ENCODE data around the gene LIAS. TPM values are rescaled to one million over a fixed set of nuclear protein-coding genes. Genes with fewer than 3 reads are reported as not detected.
A peak's percentile ranks its signal among the peaks of the same experiment; 100 is the strongest.

The LIAS gene
- total and polyA plus RNA-seq, 2 of the 13 experiments (the other 11 are each of a cell fraction or from before 2014, with no cell fraction given), result 16.0 to 16.6 TPM

DNA sequence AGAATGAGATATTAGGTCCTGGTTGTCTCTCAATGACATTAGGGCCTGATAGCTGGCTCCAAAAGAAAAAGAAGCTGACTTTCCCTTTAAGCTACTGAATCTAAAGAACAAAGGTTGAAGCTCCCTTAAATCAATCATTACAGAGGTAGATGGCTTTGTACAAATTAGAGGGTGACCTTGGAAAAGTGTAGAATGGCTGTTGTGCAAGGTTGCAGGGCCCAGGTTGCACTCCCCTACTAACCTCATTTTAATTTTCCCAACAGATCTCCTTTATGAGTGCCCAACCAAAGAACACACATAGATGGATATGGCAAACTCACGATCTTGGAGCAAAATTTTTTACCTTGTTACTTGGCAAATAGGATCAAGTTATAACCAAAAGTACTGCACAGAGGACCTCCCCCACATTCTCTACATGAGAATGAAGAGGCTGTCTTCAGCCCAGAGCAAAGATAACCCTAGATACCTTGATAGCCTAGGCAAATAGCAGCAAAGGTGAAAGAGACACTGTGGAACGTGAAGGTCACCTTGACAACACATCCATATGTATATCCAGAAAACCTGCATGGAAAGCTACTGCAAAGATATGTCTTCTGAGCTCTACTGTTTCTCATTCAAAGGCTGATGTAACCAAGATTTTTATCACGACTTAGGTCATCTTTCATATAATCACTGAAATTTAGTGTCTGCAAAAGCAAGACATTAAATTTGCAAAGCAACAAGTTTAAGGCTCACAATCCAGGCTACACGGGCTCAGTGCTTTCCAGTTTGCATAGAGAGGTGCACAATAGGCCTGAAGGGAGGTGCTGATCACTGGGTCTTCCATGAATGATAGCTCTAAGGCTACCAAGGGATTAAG is 29.2 kb upstream of the LIAS start (continued):
- TF ChIP-seq, protein P1, sequence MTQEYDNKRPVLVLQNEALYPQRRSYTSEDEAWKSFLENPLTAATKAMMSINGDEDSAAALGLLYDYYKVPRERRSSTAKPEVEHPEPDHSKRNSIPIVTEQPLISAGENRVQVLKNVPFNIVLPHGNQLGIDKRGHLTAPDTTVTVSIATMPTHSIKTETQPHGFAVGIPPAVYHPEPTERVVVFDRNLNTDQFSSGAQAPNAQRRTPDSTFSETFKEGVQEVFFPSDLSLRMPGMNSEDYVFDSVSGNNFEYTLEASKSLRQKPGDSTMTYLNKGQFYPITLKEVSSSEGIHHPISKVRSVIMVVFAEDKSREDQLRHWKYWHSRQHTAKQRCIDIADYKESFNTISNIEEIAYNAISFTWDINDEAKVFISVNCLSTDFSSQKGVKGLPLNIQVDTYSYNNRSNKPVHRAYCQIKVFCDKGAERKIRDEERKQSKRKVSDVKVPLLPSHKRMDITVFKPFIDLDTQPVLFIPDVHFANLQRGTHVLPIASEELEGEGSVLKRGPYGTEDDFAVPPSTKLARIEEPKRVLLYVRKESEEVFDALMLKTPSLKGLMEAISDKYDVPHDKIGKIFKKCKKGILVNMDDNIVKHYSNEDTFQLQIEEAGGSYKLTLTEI (CRISPR knock-in tag; conservative IDR thresholded peaks at IDR 0.05), result no peak
- no peak for TF ChIP-seq MAF1 (CRISPR knock-in tag; IDR thresholded peaks at IDR 0.05; ENCODE audit: borderline replicate concordance)
- TF ChIP-seq, protein P2, sequence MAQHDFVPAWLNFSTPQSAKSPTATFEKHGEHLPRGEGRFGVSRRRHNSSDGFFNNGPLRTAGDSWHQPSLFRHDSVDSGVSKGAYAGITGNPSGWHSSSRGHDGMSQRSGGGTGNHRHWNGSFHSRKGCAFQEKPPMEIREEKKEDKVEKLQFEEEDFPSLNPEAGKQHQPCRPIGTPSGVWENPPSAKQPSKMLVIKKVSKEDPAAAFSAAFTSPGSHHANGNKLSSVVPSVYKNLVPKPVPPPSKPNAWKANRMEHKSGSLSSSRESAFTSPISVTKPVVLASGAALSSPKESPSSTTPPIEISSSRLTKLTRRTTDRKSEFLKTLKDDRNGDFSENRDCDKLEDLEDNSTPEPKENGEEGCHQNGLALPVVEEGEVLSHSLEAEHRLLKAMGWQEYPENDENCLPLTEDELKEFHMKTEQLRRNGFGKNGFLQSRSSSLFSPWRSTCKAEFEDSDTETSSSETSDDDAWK (CRISPR knock-in tag; IDR thresholded peaks at IDR 0.05), result no peak
- TF ChIP-seq SPEN (CRISPR knock-in tag; IDR thresholded peaks at IDR 0.05; ENCODE audit: low read depth), result no peak
- TF ChIP-seq, protein P3, sequence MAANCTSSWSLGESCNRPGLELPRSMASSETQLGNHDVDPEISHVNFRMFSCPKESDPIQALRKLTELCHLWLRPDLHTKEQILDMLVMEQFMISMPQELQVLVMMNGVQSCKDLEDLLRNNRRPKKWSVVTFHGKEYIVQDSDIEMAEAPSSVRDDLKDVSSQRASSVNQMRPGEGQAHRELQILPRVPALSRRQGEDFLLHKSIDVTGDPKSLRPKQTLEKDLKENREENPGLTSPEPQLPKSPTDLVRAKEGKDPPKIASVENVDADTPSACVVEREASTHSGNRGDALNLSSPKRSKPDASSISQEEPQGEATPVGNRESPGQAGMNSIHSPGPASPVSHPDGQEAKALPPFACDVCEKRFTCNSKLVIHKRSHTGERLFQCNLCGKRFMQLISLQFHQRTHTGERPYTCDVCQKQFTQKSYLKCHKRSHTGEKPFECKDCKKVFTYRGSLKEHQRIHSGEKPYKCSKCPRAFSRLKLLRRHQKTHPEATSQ (CRISPR knock-in tag; IDR thresholded peaks at IDR 0.05; ENCODE audit: borderline replicate concordance), result peak; percentile 78; the same call in 1 of the 2 replicates
- TF ChIP-seq PTBP1 (IDR thresholded peaks at IDR 0.05; ENCODE audit: low read depth, low read length, poor library complexity, severe bottlenecking), result no peak
- TF ChIP-seq, protein P4, sequence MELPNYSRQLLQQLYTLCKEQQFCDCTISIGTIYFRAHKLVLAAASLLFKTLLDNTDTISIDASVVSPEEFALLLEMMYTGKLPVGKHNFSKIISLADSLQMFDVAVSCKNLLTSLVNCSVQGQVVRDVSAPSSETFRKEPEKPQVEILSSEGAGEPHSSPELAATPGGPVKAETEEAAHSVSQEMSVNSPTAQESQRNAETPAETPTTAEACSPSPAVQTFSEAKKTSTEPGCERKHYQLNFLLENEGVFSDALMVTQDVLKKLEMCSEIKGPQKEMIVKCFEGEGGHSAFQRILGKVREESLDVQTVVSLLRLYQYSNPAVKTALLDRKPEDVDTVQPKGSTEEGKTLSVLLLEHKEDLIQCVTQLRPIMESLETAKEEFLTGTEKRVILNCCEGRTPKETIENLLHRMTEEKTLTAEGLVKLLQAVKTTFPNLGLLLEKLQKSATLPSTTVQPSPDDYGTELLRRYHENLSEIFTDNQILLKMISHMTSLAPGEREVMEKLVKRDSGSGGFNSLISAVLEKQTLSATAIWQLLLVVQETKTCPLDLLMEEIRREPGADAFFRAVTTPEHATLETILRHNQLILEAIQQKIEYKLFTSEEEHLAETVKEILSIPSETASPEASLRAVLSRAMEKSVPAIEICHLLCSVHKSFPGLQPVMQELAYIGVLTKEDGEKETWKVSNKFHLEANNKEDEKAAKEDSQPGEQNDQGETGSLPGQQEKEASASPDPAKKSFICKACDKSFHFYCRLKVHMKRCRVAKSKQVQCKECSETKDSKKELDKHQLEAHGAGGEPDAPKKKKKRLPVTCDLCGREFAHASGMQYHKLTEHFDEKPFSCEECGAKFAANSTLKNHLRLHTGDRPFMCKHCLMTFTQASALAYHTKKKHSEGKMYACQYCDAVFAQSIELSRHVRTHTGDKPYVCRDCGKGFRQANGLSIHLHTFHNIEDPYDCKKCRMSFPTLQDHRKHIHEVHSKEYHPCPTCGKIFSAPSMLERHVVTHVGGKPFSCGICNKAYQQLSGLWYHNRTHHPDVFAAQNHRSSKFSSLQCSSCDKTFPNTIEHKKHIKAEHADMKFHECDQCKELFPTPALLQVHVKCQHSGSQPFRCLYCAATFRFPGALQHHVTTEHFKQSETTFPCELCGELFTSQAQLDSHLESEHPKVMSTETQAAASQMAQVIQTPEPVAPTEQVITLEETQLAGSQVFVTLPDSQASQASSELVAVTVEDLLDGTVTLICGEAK (IDR thresholded peaks at IDR 0.05), result no peak
- TF ChIP-seq, protein P4 (CRISPR knock-in tag; IDR thresholded peaks at IDR 0.05), result no peak
- TF ChIP-seq, protein P5, sequence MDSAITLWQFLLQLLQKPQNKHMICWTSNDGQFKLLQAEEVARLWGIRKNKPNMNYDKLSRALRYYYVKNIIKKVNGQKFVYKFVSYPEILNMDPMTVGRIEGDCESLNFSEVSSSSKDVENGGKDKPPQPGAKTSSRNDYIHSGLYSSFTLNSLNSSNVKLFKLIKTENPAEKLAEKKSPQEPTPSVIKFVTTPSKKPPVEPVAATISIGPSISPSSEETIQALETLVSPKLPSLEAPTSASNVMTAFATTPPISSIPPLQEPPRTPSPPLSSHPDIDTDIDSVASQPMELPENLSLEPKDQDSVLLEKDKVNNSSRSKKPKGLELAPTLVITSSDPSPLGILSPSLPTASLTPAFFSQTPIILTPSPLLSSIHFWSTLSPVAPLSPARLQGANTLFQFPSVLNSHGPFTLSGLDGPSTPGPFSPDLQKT (CRISPR knock-in tag; IDR thresholded peaks at IDR 0.05; ENCODE audit: borderline replicate concordance), result no peak
- TF ChIP-seq ATAD3A (CRISPR knock-in tag; IDR thresholded peaks at IDR 0.05), result no peak
- no peak for TF ChIP-seq ZNF768 (CRISPR knock-in tag; IDR thresholded peaks at IDR 0.05)
- TF ChIP-seq TSC22D2 (CRISPR knock-in tag; IDR thresholded peaks at IDR 0.05; ENCODE audit: borderline replicate concordance), result no peak
- TF ChIP-seq RFXAP (CRISPR knock-in tag; IDR thresholded peaks at IDR 0.05; ENCODE audit: borderline replicate concordance), result no peak

Data from HepG2 (cell line).